ENCODE results near the gene ATF4. TPM values are rescaled to one million over a fixed set of nuclear protein-coding genes. Genes with fewer than 3 reads are reported as not detected.

ATF4 gene
- total RNA-seq, 2 experiments from 2014 or later: 720 to 732 TPM

DNA sequence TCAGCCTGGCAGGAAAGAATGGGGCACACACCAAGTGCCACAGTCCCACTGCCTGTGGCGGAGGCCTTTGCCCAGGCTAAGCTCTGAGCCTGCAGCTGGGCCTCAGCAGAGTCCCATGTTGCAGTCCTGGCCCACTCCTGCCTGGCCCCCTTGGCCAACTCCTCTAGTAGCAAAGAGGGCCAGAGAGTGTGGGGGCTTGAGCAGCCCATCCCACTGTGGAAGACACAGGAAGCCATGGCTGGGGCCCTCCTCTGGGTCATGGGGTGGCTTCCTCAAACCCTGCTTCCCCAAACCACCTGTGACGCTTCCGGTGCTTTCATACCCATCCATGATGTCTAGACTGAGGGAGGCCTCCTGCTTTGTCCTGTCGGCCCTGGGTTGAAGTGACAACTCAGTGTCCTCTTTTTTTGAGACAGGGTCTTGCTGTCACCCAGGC is 6.4 kb downstream of the ATF4 start:
- ChIA-PET CTCF (ENCODE audit: unreplicated experiment) (interaction anchor here (3.2 kb wide), 1 partner anchor 30 kb away, joined by 17 read pairs; no protein-coding TSS in a partner anchor), POLR2A (interaction anchor here (0.6 to 1.6 kb wide), 2 partner anchors 25 to 924 kb away, joined by 3 to 8 read pairs; partner anchors contain the start of gene MIEF1)
- TF ChIP-seq EZH2phosphoT487 (IDR thresholded peaks at IDR 0.05; ENCODE audit: borderline replicate concordance, low read depth, low read length): no peak
- TF ChIP-seq, protein P1, sequence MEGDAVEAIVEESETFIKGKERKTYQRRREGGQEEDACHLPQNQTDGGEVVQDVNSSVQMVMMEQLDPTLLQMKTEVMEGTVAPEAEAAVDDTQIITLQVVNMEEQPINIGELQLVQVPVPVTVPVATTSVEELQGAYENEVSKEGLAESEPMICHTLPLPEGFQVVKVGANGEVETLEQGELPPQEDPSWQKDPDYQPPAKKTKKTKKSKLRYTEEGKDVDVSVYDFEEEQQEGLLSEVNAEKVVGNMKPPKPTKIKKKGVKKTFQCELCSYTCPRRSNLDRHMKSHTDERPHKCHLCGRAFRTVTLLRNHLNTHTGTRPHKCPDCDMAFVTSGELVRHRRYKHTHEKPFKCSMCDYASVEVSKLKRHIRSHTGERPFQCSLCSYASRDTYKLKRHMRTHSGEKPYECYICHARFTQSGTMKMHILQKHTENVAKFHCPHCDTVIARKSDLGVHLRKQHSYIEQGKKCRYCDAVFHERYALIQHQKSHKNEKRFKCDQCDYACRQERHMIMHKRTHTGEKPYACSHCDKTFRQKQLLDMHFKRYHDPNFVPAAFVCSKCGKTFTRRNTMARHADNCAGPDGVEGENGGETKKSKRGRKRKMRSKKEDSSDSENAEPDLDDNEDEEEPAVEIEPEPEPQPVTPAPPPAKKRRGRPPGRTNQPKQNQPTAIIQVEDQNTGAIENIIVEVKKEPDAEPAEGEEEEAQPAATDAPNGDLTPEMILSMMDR (conservative IDR thresholded peaks at IDR 0.05; ENCODE audit: low read length): no peak
- intact Hi-C loops (cut with micrococcal nuclease; ENCODE audit: unreplicated experiment): loop anchor here (5.0 kb wide), 3 partner anchors 129 to 374 kb away; partner anchors contain the start of genes CBX7 and TAB1
- peaks cover 92% of the 10 kb centered on the region for H3K4me1 ChIP-seq (ENCODE audit: insufficient read depth, low read length, poor library complexity, severe bottlenecking)
- H4K20me1 ChIP-seq (ENCODE audit: insufficient read depth, low read length): peaks cover 18% of the 10 kb centered on the region; the same call in 1 of the 2 replicates
- DNase-seq (ENCODE audit: low spot score): peak; percentile 85
- peak overlapping the region; percentile 97 for H3K4me3 ChIP-seq (ENCODE audit: low read depth, low read length, poor library complexity, severe bottlenecking)
- H3K9me2 ChIP-seq (ENCODE audit: insufficient read depth, low read length): no peaks in the 10 kb centered on the region
- H3K9me3 ChIP-seq (ENCODE audit: low read length): no peaks in the 10 kb centered on the region
- peaks cover 45% of the 10 kb centered on the region for H3K79me2 ChIP-seq (ENCODE audit: insufficient read depth, low read depth, low read length)
- BruUV-seq (replicated peaks): no TSS peak
- peak overlapping the region; percentile 95 for H3K27ac ChIP-seq (ENCODE audit: low read depth, low read length, poor library complexity, severe bottlenecking)
- no peak overlapping the region for H2AFZ ChIP-seq (ENCODE audit: low read length)
- peaks cover 84% of the 10 kb centered on the region for H3K36me3 ChIP-seq (ENCODE audit: insufficient read depth, low read length)
- peak overlapping the region; percentile 81 for H3K4me2 ChIP-seq (ENCODE audit: low read length)

DNA sequence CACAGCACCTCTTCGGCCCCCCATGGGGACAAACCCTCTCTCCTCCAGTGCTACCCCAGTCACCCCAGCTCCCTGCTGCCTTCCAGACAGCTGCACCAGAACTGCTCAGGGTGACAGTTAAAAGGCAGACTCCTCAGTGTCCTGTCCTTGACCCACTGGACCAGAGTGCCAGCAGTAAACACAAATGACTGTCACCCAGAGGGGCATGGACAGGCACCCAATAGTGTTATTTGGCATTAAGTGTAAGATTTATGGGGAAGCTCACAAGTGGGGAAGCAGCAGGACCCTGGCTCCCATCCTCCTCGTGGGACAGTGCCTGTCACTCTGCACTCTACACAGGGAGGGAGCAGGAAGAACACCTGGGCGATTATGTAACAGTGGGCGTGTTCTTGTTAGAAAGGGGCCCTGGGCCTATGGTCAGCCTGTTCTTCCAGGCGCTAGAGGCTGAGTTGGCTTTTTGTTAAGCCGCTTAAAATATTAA is 7.2 kb downstream of the ATF4 start:
- H2AFZ ChIP-seq (ENCODE audit: low read length): no peak overlapping the region
- ChIA-PET CTCF (ENCODE audit: unreplicated experiment) (interaction anchor here (3.2 kb wide), 1 partner anchor 31 kb away, joined by 17 read pairs; no protein-coding TSS in a partner anchor), POLR2A (interaction anchor here (1.5 to 1.6 kb wide), 2 partner anchors 26 to 80 kb away, joined by 4 to 8 read pairs; partner anchors contain the start of gene MIEF1)
- TF ChIP-seq EZH2phosphoT487 (IDR thresholded peaks at IDR 0.05; ENCODE audit: borderline replicate concordance, low read depth, low read length): no peak
- TF ChIP-seq, protein P1 (conservative IDR thresholded peaks at IDR 0.05; ENCODE audit: low read length): no peak
- no peaks in the 10 kb centered on the region for H3K9me2 ChIP-seq (ENCODE audit: insufficient read depth, low read length)
- peak; percentile 77 for DNase-seq (ENCODE audit: low spot score)
- intact Hi-C loops (cut with micrococcal nuclease; ENCODE audit: unreplicated experiment): loop anchor here (5.0 kb wide), 3 partner anchors 130 to 375 kb away; partner anchors contain the start of genes CBX7 and TAB1
- H3K4me1 ChIP-seq (ENCODE audit: insufficient read depth, low read length, poor library complexity, severe bottlenecking): peaks cover 91% of the 10 kb centered on the region
- H3K79me2 ChIP-seq (ENCODE audit: insufficient read depth, low read depth, low read length): peaks cover 44% of the 10 kb centered on the region
- H4K20me1 ChIP-seq (ENCODE audit: insufficient read depth, low read length): peaks cover 11% of the 10 kb centered on the region; the same call in 1 of the 2 replicates
- peak overlapping the region; percentile 95 for H3K27ac ChIP-seq (ENCODE audit: low read depth, low read length, poor library complexity, severe bottlenecking)
- peak overlapping the region; percentile 81 for H3K4me2 ChIP-seq (ENCODE audit: low read length)
- peaks cover 77% of the 10 kb centered on the region for H3K36me3 ChIP-seq (ENCODE audit: insufficient read depth, low read length)
- no peaks in the 10 kb centered on the region for H3K9me3 ChIP-seq (ENCODE audit: low read length)
- no TSS peak for BruUV-seq (replicated peaks)
- peak overlapping the region; percentile 97 for H3K4me3 ChIP-seq (ENCODE audit: low read depth, low read length, poor library complexity, severe bottlenecking)

Measured in OCI-LY7 (cell line).